ENCODE measurements around the gene VCAN. TPM values are rescaled to one million over a fixed set of nuclear protein-coding genes. Genes with fewer than 3 reads are reported as not detected.
"Not testable (repeated sequence)": the region's sequence is repeated elsewhere in the genome, so short reads cannot be mapped to it uniquely, and the experiment has no call there.

VCAN gene
- total RNA-seq, 1 donor from 2014 or later, result 431 TPM

- TF ChIP-seq CTCF (IDR thresholded peaks at IDR 0.05; ENCODE audit: insufficient read depth, low read depth, low read length), result no peak
- no peak for TF ChIP-seq EZH2 (IDR thresholded peaks at IDR 0.05; ENCODE audit: insufficient read depth, low read length)
- Histone ChIP-seq H3K9me3 (ENCODE audit: insufficient read depth, low read depth, low read length) (no peaks in the 10 kb centered on the region), H3K9ac (ENCODE audit: low read length) (no peak overlapping the region), H3K4me1 (ENCODE audit: insufficient read depth, low read length) (no peaks in the 10 kb centered on the region), H3K79me2 (ENCODE audit: insufficient read depth, low read length) (no peaks in the 10 kb centered on the region), H3K27me3 (ENCODE audit: insufficient read depth, low read length) (no peaks in the 10 kb centered on the region), H3K27ac (ENCODE audit: low read depth, low read length) (no peak overlapping the region), H3K4me3 (ENCODE audit: insufficient read depth, low read depth, low read length) (no peak overlapping the region), H2AFZ (ENCODE audit: low read depth, low read length) (no peak overlapping the region), H3K4me2 (ENCODE audit: low read length) (no peak overlapping the region), H3K36me3 (ENCODE audit: insufficient read depth, low read length) (no peaks in the 10 kb centered on the region), H4K20me1 (ENCODE audit: insufficient read depth, low read length) (no peaks in the 10 kb centered on the region)
- H3K4me3 Mint-ChIP-seq (ENCODE audit: unreplicated experiment), result no peak overlapping the region
- peaks cover 5% of the 10 kb centered on the region for H3K4me1 Mint-ChIP-seq (ENCODE audit: low read depth, unreplicated experiment)
- H3K9me3 Mint-ChIP-seq (ENCODE audit: unreplicated experiment), result peaks cover 2% of the 10 kb centered on the region
- H3K27me3 Mint-ChIP-seq (ENCODE audit: low read depth, unreplicated experiment), result no peaks in the 10 kb centered on the region
- H3K36me3 Mint-ChIP-seq (ENCODE audit: low read depth, unreplicated experiment), result no peaks in the 10 kb centered on the region
- H3K27ac Mint-ChIP-seq (ENCODE audit: unreplicated experiment), result no peak overlapping the region
- FAIRE-seq (no peak), DNase-seq (ENCODE audit: low read depth) (no peak)
These were observed 35.3 kb upstream of the VCAN start for GRCh38 chr5:83436276-83436675.

- H3K9me3 Mint-ChIP-seq (ENCODE audit: unreplicated experiment); H3K27ac ChIP-seq (ENCODE audit: low read depth, low read length); H3K27me3 ChIP-seq (ENCODE audit: insufficient read depth, low read length); DNase-seq (ENCODE audit: low read depth); H3K27me3 Mint-ChIP-seq (ENCODE audit: low read depth, unreplicated experiment); H3K4me1 ChIP-seq (ENCODE audit: insufficient read depth, low read length); H2AFZ ChIP-seq (ENCODE audit: low read depth, low read length); FAIRE-seq; H3K4me2 ChIP-seq (ENCODE audit: low read length); H3K79me2 ChIP-seq (ENCODE audit: insufficient read depth, low read length); H3K4me3 ChIP-seq (ENCODE audit: insufficient read depth, low read depth, low read length); H3K4me3 Mint-ChIP-seq (ENCODE audit: unreplicated experiment); H3K27ac Mint-ChIP-seq (ENCODE audit: unreplicated experiment); H3K9ac ChIP-seq (ENCODE audit: low read length); H4K20me1 ChIP-seq (ENCODE audit: insufficient read depth, low read length); H3K36me3 Mint-ChIP-seq (ENCODE audit: low read depth, unreplicated experiment); H3K36me3 ChIP-seq (ENCODE audit: insufficient read depth, low read length); H3K9me3 ChIP-seq (ENCODE audit: insufficient read depth, low read depth, low read length): not testable (repeated sequence)
- peaks cover 10% of the 10 kb centered on the region for H3K4me1 Mint-ChIP-seq (ENCODE audit: low read depth, unreplicated experiment)
These were observed 33.8 kb upstream of the VCAN start for GRCh38 chr5:83437697-83438096.

- TF ChIP-seq CTCF (IDR thresholded peaks at IDR 0.05; ENCODE audit: insufficient read depth, low read depth, low read length) (no peak), EZH2 (IDR thresholded peaks at IDR 0.05; ENCODE audit: insufficient read depth, low read length) (no peak)
- H3K9me3 ChIP-seq (ENCODE audit: insufficient read depth, low read depth, low read length), result no peaks in the 10 kb centered on the region
- Mint-ChIP-seq H3K9me3 (ENCODE audit: unreplicated experiment) (peaks cover 2% of the 10 kb centered on the region), H3K4me1 (ENCODE audit: low read depth, unreplicated experiment) (peaks cover 10% of the 10 kb centered on the region), H3K27ac (ENCODE audit: unreplicated experiment) (no peak overlapping the region), H3K4me3 (ENCODE audit: unreplicated experiment) (no peak overlapping the region), H3K36me3 (ENCODE audit: low read depth, unreplicated experiment) (no peaks in the 10 kb centered on the region), H3K27me3 (ENCODE audit: low read depth, unreplicated experiment) (no peaks in the 10 kb centered on the region)
- H3K27me3 ChIP-seq (ENCODE audit: insufficient read depth, low read length), result no peaks in the 10 kb centered on the region
- no peaks in the 10 kb centered on the region for H3K4me1 ChIP-seq (ENCODE audit: insufficient read depth, low read length)
- H3K79me2 ChIP-seq (ENCODE audit: insufficient read depth, low read length), result no peaks in the 10 kb centered on the region
- no peak overlapping the region for H2AFZ ChIP-seq (ENCODE audit: low read depth, low read length)
- no peaks in the 10 kb centered on the region for H4K20me1 ChIP-seq (ENCODE audit: insufficient read depth, low read length)
- H3K36me3 ChIP-seq (ENCODE audit: insufficient read depth, low read length), result no peaks in the 10 kb centered on the region
- FAIRE-seq, result no peak
- peak; percentile 75 for DNase-seq (ENCODE audit: low read depth)
- no peak overlapping the region for H3K27ac ChIP-seq (ENCODE audit: low read depth, low read length)
- H3K9ac ChIP-seq (ENCODE audit: low read length), result no peak overlapping the region
- no peak overlapping the region for H3K4me2 ChIP-seq (ENCODE audit: low read length)
- no peak overlapping the region for H3K4me3 ChIP-seq (ENCODE audit: insufficient read depth, low read depth, low read length)
These were observed 30.7 kb upstream of the VCAN start for GRCh38 chr5:83440826-83441225.

Measured in astrocyte (in vitro differentiated cells and primary cell).